GM12873 (cell line): ENCODE results near the gene LRRK1.

ENCODE experiments used
- TF ChIP-seq, protein P1 (sequence below): IDR thresholded peaks from 2 replicates; pipeline ENCODE4 v1.5.1; 2012; ENCODE audit warnings: low read depth, mild to moderate bottlenecking, moderate library complexity, low read length, control low read depth; ENCODE audit not compliant: insufficient read depth; ENCODE audit errors: missing control alignments

Gene LRRK1

DNA sequence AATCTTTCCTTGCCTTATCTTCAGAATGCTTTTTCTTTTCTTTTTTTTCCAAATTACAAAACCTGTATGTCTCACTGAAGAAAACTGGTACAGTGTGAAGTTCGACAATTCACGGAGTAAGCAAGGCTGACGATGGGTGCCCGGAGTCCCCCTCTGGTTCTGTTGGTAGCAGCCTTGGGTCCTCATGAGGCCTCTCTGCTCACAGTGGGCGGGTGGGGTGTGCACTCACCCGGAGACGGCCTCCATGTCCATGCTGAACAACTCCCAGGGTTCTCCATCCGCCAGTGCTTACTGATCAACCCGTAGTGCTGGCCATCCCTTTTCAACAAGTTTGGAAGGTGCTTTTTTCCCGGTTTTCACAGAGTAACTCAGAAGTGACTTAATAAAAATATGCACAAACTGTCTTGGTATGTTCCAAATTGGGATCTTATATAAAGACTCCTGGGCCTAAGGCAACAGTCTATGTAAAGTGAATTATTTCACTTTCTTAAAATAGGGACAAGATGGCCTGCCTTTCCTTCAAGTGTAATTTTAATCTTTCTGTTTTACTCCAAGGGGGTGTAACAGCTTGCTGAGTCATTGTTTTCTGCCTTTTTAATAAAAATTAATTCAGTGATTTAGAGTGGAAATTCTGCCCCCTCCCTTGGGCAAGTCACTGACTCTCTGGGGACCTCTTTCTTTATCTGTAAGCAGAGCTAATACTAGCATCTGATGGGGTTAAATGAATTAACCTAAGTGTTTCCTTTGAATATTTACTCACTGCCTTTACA lies 23.7 kb downstream of the LRRK1 start:
- TF ChIP-seq, protein P1, sequence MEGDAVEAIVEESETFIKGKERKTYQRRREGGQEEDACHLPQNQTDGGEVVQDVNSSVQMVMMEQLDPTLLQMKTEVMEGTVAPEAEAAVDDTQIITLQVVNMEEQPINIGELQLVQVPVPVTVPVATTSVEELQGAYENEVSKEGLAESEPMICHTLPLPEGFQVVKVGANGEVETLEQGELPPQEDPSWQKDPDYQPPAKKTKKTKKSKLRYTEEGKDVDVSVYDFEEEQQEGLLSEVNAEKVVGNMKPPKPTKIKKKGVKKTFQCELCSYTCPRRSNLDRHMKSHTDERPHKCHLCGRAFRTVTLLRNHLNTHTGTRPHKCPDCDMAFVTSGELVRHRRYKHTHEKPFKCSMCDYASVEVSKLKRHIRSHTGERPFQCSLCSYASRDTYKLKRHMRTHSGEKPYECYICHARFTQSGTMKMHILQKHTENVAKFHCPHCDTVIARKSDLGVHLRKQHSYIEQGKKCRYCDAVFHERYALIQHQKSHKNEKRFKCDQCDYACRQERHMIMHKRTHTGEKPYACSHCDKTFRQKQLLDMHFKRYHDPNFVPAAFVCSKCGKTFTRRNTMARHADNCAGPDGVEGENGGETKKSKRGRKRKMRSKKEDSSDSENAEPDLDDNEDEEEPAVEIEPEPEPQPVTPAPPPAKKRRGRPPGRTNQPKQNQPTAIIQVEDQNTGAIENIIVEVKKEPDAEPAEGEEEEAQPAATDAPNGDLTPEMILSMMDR: no peak

- TF ChIP-seq, protein P1: no peak
Measured at GRCh38 chr15:100944244-100944895, 25.2 kb downstream of the LRRK1 start.

DNA sequence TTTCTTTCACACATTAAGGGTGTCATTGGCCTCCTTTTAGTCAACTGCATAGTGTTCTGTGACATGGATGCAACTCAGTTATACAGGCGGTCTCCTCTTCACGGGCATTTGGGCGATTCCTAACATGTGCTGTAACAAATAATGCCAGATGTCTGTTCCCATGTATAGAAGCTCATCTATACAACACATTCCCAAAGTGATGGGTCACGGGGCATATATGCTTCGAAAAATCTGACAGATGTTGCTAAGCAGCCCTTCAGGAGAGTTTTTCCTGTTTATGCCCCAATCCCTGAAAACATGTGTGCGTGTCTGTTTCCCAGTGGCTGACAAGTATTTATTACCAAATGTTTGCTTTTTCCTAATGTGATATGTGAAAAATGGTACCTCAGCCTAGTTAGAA lies 25.8 kb downstream of the LRRK1 start:
- TF ChIP-seq, protein P1: no peak

GRCh38 chr15:100947760-100948429 lies 28.7 kb downstream of the LRRK1 start:
- TF ChIP-seq, protein P1: no peak

- TF ChIP-seq, protein P1: no peak
Measured at GRCh38 chr15:100948430-100948762, 29.2 kb downstream of the LRRK1 start.

DNA sequence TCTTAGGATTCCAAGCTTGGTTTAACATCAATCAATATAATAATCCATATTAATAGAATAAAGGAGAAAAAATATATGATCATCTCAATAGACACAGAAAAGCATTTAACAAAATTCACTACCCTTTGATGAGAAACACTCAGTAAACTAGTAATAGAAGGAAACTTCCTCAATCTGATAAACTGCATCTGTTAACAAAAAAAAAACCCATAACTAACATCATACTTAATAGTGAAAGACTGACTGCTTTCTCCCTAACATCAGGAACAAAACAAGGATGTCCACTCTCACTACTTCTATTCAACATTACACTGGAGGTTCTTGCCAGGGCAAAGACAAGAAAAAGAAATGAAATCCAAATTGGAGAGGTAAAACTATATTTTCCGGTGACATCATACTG lies 30.5 kb downstream of the LRRK1 start:
- TF ChIP-seq, protein P1: no peak

- TF ChIP-seq, protein P1: no peak
Measured at GRCh38 chr15:100951965-100952364, 32.8 kb downstream of the LRRK1 start.
